22Rv1 (cell line): Measurements from ENCODE around the gene TPM4.
"Not testable (repeated sequence)": the region's sequence is repeated elsewhere in the genome, so short reads cannot be mapped to it uniquely, and the experiment has no call there.

Experiments
- H3K27ac ChIP-seq: fragments of 450-650 bp; 2 replicates; pipeline ENCODE4 v1.5.1; 2017
- CTCF ChIP-seq: fragments of 450-650 bp; IDR thresholded peaks from 2 replicates; pipeline ENCODE4 v1.5.1; 2017; ENCODE audit warnings: mild to moderate bottlenecking
- ZFX ChIP-seq: fragments of 450-650 bp; IDR thresholded peaks from 2 replicates; pipeline ENCODE4 v1.6.1; 2017; ENCODE audit warnings: antibody characterized with exemption, borderline replicate concordance

The TPM4 gene

GRCh38 chr19:16084067-16084685 lies 7.9 kb downstream of the TPM4 start:
- TF ChIP-seq ZFX: no peak
- TF ChIP-seq CTCF: no peak
- H3K27ac ChIP-seq: no peak overlapping the region

- TF ChIP-seq CTCF (no peak), ZFX (no peak)
- no peak overlapping the region for H3K27ac ChIP-seq
These were observed 8.8 kb downstream of the TPM4 start for GRCh38 chr19:16085115-16085514.

GRCh38 chr19:16087404-16087803 lies 11.1 kb downstream of the TPM4 start:
- H3K27ac ChIP-seq: not testable (repeated sequence)

GRCh38 chr19:16087940-16088339 lies 11.6 kb downstream of the TPM4 start:
- no peak for TF ChIP-seq ZFX
- TF ChIP-seq CTCF: no peak
- no peak overlapping the region for H3K27ac ChIP-seq

GRCh38 chr19:16088351-16089009 lies 12.2 kb downstream of the TPM4 start:
- TF ChIP-seq ZFX (no peak), CTCF (no peak)
- no peak overlapping the region for H3K27ac ChIP-seq

- no peak overlapping the region for H3K27ac ChIP-seq
- no peak for TF ChIP-seq ZFX
- no peak for TF ChIP-seq CTCF
These were observed 12.9 kb downstream of the TPM4 start for GRCh38 chr19:16089010-16089846.

GRCh38 chr19:16091546-16092475 lies 15.5 kb downstream of the TPM4 start:
- H3K27ac ChIP-seq: no peak overlapping the region

More at GRCh38 chr19:16091546-16092475, 15.5 kb downstream of the TPM4 start:
- TF ChIP-seq ZFX (no peak), CTCF (no peak)
